SK-N-SH (cell line): ENCODE data around the gene AP5B1. TPM values are rescaled to one million over a fixed set of nuclear protein-coding genes. Genes with fewer than 3 reads are reported as not detected.

ENCODE experiments used
- CTCF ChIA-PET: fragments of 300-600, 350-600 bp; formaldehyde crosslinking; extraction: SDS; loops from one replicate; lab custom pipeline; 2021; lab: Yijun Ruan, JAX
- POLR2A ChIA-PET: fragments of 350-600 bp; sonication (Branson Sonifier 250); formaldehyde crosslinking; extraction: SDS; loops from one replicate; lab custom pipeline; 2020; ENCODE audit warnings: antibody characterized with exemption, inconsistent platforms; lab: Yijun Ruan, JAX
- DNase-seq: peaks from one replicate; pipeline ENCODE4 v3.0.0; 2012
- H2AFZ ChIP-seq: fragments of 200-600 bp; sonication (generic); 2 replicates; pipeline ENCODE4 v1.8.1; 2016; ENCODE audit warnings: antibody characterized with exemption, mild to moderate bottlenecking, low read depth
- H3F3A ChIP-seq: fragments of 200-600 bp; sonication (generic); replicated peaks from 2 replicates; pipeline ENCODE3; 2016; ENCODE audit warnings: antibody characterized with exemption, mild to moderate bottlenecking; ENCODE audit not compliant: insufficient read depth
- H3K27ac ChIP-seq, 2 experiments: fragments of 200-500 bp in 1 of 2; fragments of 200-600 bp in 1 of 2; sonication (Bioruptor generic) in 1 of 2; sonication (generic), shearing (Covaris generic) in 1 of 2; 2 replicates each; pipeline versions ENCODE4 v1.5.1 to v1.6.1; 2014 to 2016; ENCODE audit warnings: low read depth in 2 of 2, inconsistent platforms in 1 of 2, low read length in 1 of 2, mild to moderate bottlenecking in 1 of 2, mixed read lengths in 1 of 2
- H3K27me3 ChIP-seq: fragments of 200-600 bp; sonication (generic), shearing (Covaris generic); 2 replicates; pipeline ENCODE4 v1.6.1; 2016; ENCODE audit warnings: mixed run types; ENCODE audit not compliant: insufficient read depth
- H3K36me3 ChIP-seq, 2 experiments: fragments of 200-500 bp in 1 of 2; fragments of 200-600 bp in 1 of 2; sonication (Bioruptor generic) in 1 of 2; sonication (generic) in 1 of 2; replicated peaks in 1 of 2; 2 replicates each; pipeline versions ENCODE3 to v1.5.1; 2014 to 2016; ENCODE audit warnings: low read length in 1 of 2, mild to moderate bottlenecking in 1 of 2; ENCODE audit not compliant: insufficient read depth in 2 of 2, control insufficient read depth in 1 of 2
- H3K4me1 ChIP-seq, 2 experiments: fragments of 200-500 bp in 1 of 2; fragments of 200-600 bp in 1 of 2; sonication (Bioruptor generic) in 1 of 2; sonication (generic), shearing (Covaris generic) in 1 of 2; 2 replicates each; pipeline versions ENCODE4 v1.5.1 to v1.6.1; 2014 to 2016; ENCODE audit warnings: low read depth in 1 of 2, low read length in 1 of 2, mixed run types in 1 of 2; ENCODE audit not compliant: insufficient read depth in 2 of 2, control insufficient read depth in 1 of 2
- H3K4me2 ChIP-seq: fragments of 200-600 bp; sonication (generic), shearing (Covaris generic); 2 replicates; pipeline ENCODE4 v1.6.1; 2017; ENCODE audit warnings: mixed run types
- H3K4me3 ChIP-seq, 2 experiments: fragments of 200-500 bp in 1 of 2; fragments of 200-600 bp in 1 of 2; sonication (Bioruptor generic) in 1 of 2; sonication (generic), shearing (Covaris generic) in 1 of 2; 2 replicates each; pipeline versions ENCODE4 v1.5.1 to v1.8.1; 2014 to 2016; ENCODE audit warnings: low read depth in 2 of 2, inconsistent platforms in 1 of 2, low read length in 1 of 2, mild to moderate bottlenecking in 1 of 2, mixed read lengths in 1 of 2, moderate library complexity in 1 of 2
- H3K79me2 ChIP-seq: fragments of 200-600 bp; sonication (generic); 2 replicates; pipeline ENCODE4 v1.8.1; 2017; ENCODE audit warnings: mild to moderate bottlenecking; ENCODE audit not compliant: insufficient read depth
- H3K9ac ChIP-seq: fragments of 200-600 bp; sonication (generic); 2 replicates; pipeline ENCODE4 v1.6.1; 2017; ENCODE audit warnings: mixed run types
- H3K9me2 ChIP-seq: fragments of 200-600 bp; sonication (generic); 2 replicates; pipeline ENCODE4 v1.6.1; 2017; ENCODE audit warnings: mixed run types
- H3K9me3 ChIP-seq: fragments of 200-600 bp; sonication (generic); 2 replicates; pipeline ENCODE4 v1.6.1; 2017; ENCODE audit warnings: mixed run types, mild to moderate bottlenecking, moderate library complexity
- H4K20me1 ChIP-seq: fragments of 200-600 bp; sonication (generic); 2 replicates; pipeline ENCODE4 v1.6.1; 2017; ENCODE audit warnings: mild to moderate bottlenecking, mixed run types; ENCODE audit not compliant: insufficient read depth
- ELF1 ChIP-seq: IDR thresholded peaks from 2 replicates; pipeline ENCODE4 v1.4.0; 2012
- EP300 ChIP-seq, 2 experiments: IDR thresholded peaks; 2 replicates each; pipeline versions ENCODE4 v1.4.0 to v1.6.1; 2012; ENCODE audit warnings: borderline replicate concordance in 1 of 2, low read depth in 1 of 2, low read length in 1 of 2
- FOXM1 ChIP-seq: IDR thresholded peaks from 2 replicates; pipeline ENCODE4 v1.4.0; 2012; ENCODE audit warnings: low read depth, mild to moderate bottlenecking
- MEF2A ChIP-seq: IDR thresholded peaks from 2 replicates; pipeline ENCODE4 v1.4.0; 2012; ENCODE audit warnings: low read depth, borderline replicate concordance
- MXI1 ChIP-seq: IDR thresholded peaks from 2 replicates; pipeline ENCODE4 v1.6.1; 2012; ENCODE audit warnings: mild to moderate bottlenecking, low read depth, low read length, improper control_type of control experiment
- RCOR1 ChIP-seq: fragments of 150-350 bp; IDR thresholded peaks from 2 replicates; pipeline ENCODE4 v1.6.1; 2017; ENCODE audit warnings: antibody characterized with exemption, low read length
- RFX5 ChIP-seq: IDR thresholded peaks from 2 replicates; pipeline ENCODE4 v1.6.1; 2012; ENCODE audit warnings: mild to moderate bottlenecking, improper control_type of control experiment, low read length
- RXRA ChIP-seq: IDR thresholded peaks from 2 replicates; pipeline ENCODE4 v1.4.0; 2012; ENCODE audit warnings: low read depth, mild to moderate bottlenecking, borderline replicate concordance
- SIN3A ChIP-seq: IDR thresholded peaks from 2 replicates; pipeline ENCODE4 v1.6.1; 2012; ENCODE audit warnings: low read depth, mild to moderate bottlenecking, low read length, moderate library complexity, borderline replicate concordance
- TAF1 ChIP-seq: IDR thresholded peaks from 2 replicates; pipeline ENCODE4 v1.6.1; 2012; ENCODE audit warnings: low read depth, mild to moderate bottlenecking, low read length, moderate library complexity, borderline replicate concordance
- WGBS: methylation state at CpG from one replicate; pipeline ENCODE4 v1.1.6; 2017; ENCODE audit warnings: low lambda C conversion rate; 5-methylcytosine and 5-hydroxymethylcytosine counted together
- polyA plus RNA-seq, 3 experiments: library from polyadenylated mRNA; depleted of rRNA; stranded (reverse); fragments of >200 nt; gene quantifications; 2 replicates each; pipeline ENCODE4 v1.2.3, GENCODE V29; 2012
- TF ChIP-seq, protein P1 (sequence below): IDR thresholded peaks from 2 replicates; pipeline ENCODE4 v1.4.0; 2012; ENCODE audit warnings: low read depth
- TF ChIP-seq, protein P2 (sequence below): fragments of 150-350 bp; IDR thresholded peaks from 2 replicates; pipeline ENCODE4 v1.6.1; 2017; ENCODE audit warnings: antibody characterized with exemption, low read length, low read depth, borderline replicate concordance
- TF ChIP-seq, protein P3 (sequence below): fragments of 200-600 bp; sonication (generic); IDR thresholded peaks from 2 replicates; pipeline ENCODE4 v1.6.1; 2017; ENCODE audit warnings: antibody characterized with exemption, mild to moderate bottlenecking, moderate library complexity

The AP5B1 gene
- polyA plus RNA-seq, 1 of the 3 experiments (the other 2 are of a cell fraction), result 3.8 TPM

DNA sequence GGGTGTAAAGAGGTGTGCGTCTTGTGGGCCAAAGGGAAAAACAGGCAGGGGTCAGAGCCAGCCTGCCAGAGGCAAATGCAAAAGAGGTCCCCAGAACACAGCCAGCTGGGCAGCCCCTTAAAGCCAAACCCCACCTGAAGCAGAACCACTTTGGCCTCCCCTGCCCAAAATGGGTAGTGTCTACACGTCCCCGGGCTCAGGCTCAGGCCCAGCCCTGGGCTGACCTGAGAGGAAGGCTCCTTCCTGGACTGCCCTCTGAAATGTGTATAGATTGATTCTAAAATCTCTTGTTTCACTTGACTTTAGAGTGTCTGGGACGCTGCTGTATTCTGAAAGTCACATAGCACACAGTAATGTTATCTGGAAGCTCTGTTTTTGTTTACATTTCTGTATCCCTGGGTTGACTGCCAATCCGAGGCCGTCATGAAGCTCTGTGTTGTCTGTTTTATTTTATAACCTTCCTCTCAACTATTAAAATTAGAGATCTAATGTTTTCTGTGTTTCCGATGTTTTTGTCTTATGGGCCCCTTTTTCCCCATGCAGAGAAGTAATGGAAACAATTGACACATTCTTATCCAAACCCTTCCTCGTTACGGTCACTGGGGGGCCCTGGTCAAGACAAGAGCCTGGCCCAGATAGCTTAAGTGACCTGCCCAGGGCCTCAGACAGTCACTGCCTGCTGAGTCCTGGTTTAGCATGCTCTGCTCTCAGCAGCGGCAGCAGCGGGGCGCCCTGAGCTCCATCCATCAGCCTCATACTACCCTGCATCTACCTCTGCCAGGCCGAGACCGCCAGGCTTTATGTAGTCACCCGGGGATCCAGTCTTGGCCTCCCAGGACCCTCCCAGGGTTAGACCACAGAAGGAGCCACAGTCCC lies 16.2 kb upstream of the AP5B1 start:
- H2AFZ ChIP-seq, result no peak overlapping the region
- POLR2A ChIA-PET, result no interaction called here
- H3K36me3 ChIP-seq, result no peaks in the 10 kb centered on the region
- no peak overlapping the region for H3K4me3 ChIP-seq
- no peaks in the 10 kb centered on the region for H3K4me1 ChIP-seq
- H3K27ac ChIP-seq, result no peak overlapping the region
- H3K27me3 ChIP-seq, result peaks cover 4% of the 10 kb centered on the region
- peak; percentile 30 for DNase-seq
- H3K4me2 ChIP-seq, result no peak overlapping the region
- H3K9me2 ChIP-seq, result no peaks in the 10 kb centered on the region
- H3F3A ChIP-seq, result no peaks in the 10 kb centered on the region
- no peaks in the 10 kb centered on the region for H3K79me2 ChIP-seq
- whole genome bisulfite sequencing, result 71% methylated on average over 14 of the region's 15 CpGs
- no peak overlapping the region for H3K9ac ChIP-seq
- no peaks in the 10 kb centered on the region for H3K9me3 ChIP-seq
- CTCF ChIA-PET, result interaction anchor here (0.8 to 19.1 kb wide), 3 partner anchors 15 to 27 kb away, joined by 3 to 152 read pairs (median 4); partner anchors contain the start of gene AP5B1
- TF ChIP-seq EP300 (IDR thresholded peaks at IDR 0.05; ENCODE audit: borderline replicate concordance in 1 of 2, low read depth in 1 of 2, low read length in 1 of 2), result no peak
- no peak for TF ChIP-seq MXI1
- TF ChIP-seq RCOR1, result no peak
- TF ChIP-seq, protein P1, sequence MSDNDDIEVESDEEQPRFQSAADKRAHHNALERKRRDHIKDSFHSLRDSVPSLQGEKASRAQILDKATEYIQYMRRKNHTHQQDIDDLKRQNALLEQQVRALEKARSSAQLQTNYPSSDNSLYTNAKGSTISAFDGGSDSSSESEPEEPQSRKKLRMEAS, result no peak
- TF ChIP-seq TAF1, result no peak
- no peak for TF ChIP-seq MEF2A
- no peak for TF ChIP-seq ELF1
- TF ChIP-seq SIN3A, result no peak
- no peak for TF ChIP-seq FOXM1
- TF ChIP-seq RXRA, result no peak
- TF ChIP-seq RFX5, result no peak
- TF ChIP-seq, protein P2, sequence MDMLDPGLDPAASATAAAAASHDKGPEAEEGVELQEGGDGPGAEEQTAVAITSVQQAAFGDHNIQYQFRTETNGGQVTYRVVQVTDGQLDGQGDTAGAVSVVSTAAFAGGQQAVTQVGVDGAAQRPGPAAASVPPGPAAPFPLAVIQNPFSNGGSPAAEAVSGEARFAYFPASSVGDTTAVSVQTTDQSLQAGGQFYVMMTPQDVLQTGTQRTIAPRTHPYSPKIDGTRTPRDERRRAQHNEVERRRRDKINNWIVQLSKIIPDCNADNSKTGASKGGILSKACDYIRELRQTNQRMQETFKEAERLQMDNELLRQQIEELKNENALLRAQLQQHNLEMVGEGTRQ, result no peak
- TF ChIP-seq, protein P3, sequence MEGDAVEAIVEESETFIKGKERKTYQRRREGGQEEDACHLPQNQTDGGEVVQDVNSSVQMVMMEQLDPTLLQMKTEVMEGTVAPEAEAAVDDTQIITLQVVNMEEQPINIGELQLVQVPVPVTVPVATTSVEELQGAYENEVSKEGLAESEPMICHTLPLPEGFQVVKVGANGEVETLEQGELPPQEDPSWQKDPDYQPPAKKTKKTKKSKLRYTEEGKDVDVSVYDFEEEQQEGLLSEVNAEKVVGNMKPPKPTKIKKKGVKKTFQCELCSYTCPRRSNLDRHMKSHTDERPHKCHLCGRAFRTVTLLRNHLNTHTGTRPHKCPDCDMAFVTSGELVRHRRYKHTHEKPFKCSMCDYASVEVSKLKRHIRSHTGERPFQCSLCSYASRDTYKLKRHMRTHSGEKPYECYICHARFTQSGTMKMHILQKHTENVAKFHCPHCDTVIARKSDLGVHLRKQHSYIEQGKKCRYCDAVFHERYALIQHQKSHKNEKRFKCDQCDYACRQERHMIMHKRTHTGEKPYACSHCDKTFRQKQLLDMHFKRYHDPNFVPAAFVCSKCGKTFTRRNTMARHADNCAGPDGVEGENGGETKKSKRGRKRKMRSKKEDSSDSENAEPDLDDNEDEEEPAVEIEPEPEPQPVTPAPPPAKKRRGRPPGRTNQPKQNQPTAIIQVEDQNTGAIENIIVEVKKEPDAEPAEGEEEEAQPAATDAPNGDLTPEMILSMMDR, result no peak
- no peaks in the 10 kb centered on the region for H4K20me1 ChIP-seq
